Muscle of arm (tissue), 12 donors: ENCODE data around the gene STXBP5. TPM values are rescaled to one million over a fixed set of nuclear protein-coding genes. Genes with fewer than 3 reads are reported as not detected.
A peak's percentile ranks its signal among the peaks of the same experiment; 100 is the strongest.

ENCODE experiments used
- DNase-seq: peaks from one replicate; pipeline ENCODE4 v3.0.0-alpha.2; 2013
- polyA plus RNA-seq, 12 donors: library from polyadenylated mRNA; unstranded; fragments of 120-200 nt; gene quantifications; one replicate each; pipeline ENCODE4 v1.2.1, GENCODE V29; 2013; ENCODE audit not compliant: insufficient read length in 12 of 12

Gene STXBP5
- polyA plus RNA-seq, 12 donors, result 10.2 to 24.5 (median 15.5) TPM; not detected in 1

- no peak for DNase-seq
Observed at GRCh38 chr6:147177286-147177685, 26.9 kb upstream of the STXBP5 start.

- DNase-seq, result no peak
Observed at GRCh38 chr6:147178355-147178754, 25.9 kb upstream of the STXBP5 start.

- no peak for DNase-seq
Observed at GRCh38 chr6:147179809-147180208, 24.4 kb upstream of the STXBP5 start.

GRCh38 chr6:147180926-147181325 lies 23.3 kb upstream of the STXBP5 start:
- no peak for DNase-seq

- DNase-seq, result no peak
Observed at GRCh38 chr6:147184379-147184778, 19.8 kb upstream of the STXBP5 start.

GRCh38 chr6:147185216-147185615 lies 19.0 kb upstream of the STXBP5 start:
- DNase-seq, result no peak

GRCh38 chr6:147190556-147190955 lies 13.7 kb upstream of the STXBP5 start:
- DNase-seq, result no peak

GRCh38 chr6:147192278-147192911 lies 11.8 kb upstream of the STXBP5 start:
- no peak for DNase-seq

GRCh38 chr6:147194652-147195411 lies 9.4 kb upstream of the STXBP5 start:
- no peak for DNase-seq

- DNase-seq, result no peak
Observed at GRCh38 chr6:147195510-147195909, 8.7 kb upstream of the STXBP5 start.

GRCh38 chr6:147195987-147196386 lies 8.2 kb upstream of the STXBP5 start:
- no peak for DNase-seq

- no peak for DNase-seq
Observed at GRCh38 chr6:147200711-147201110, 3.5 kb upstream of the STXBP5 start.

- no peak for DNase-seq
Observed at GRCh38 chr6:147201885-147202515, 2.2 kb upstream of the STXBP5 start.

- DNase-seq, result peak; percentile 94
Observed at GRCh38 chr6:147202516-147203310, 1.5 kb upstream of the STXBP5 start.

- peak; percentile 77 for DNase-seq
Observed at GRCh38 chr6:147203311-147204059, 732 bp upstream of the STXBP5 start.

- DNase-seq, result no peak
Observed at GRCh38 chr6:147204843-147205311, 660 bp downstream of the STXBP5 start.

- no peak for DNase-seq
Observed at GRCh38 chr6:147205690-147206600, 1.7 kb downstream of the STXBP5 start.

GRCh38 chr6:147207351-147207750 lies 3.1 kb downstream of the STXBP5 start:
- no peak for DNase-seq

- no peak for DNase-seq
Observed at GRCh38 chr6:147207837-147208754, 3.9 kb downstream of the STXBP5 start.
